Body of pancreas (tissue), 4 donors: ENCODE measurements around the gene BCR.

Experiments used
- CTCF ChIP-seq, 7 experiments: fragments of 450-650 bp in 4 of 7; fragments of 200-600 bp in 3 of 7; sonication (generic) in 3 of 7; IDR thresholded peaks; one replicate each; pipeline ENCODE4 v1.5.1; 2016 to 2019; ENCODE audit warnings: antibody characterized with exemption in 7 of 7
- POLR2A ChIP-seq, 3 donors: fragments of 450-650 bp; IDR thresholded peaks; one replicate each; pipeline ENCODE4 v1.6.1; 2016; ENCODE audit warnings: antibody characterized with exemption in 3 of 3, mild to moderate bottlenecking in 2 of 3

- TF ChIP-seq CTCF (IDR thresholded peaks at IDR 0.05) (no peak), POLR2A (IDR thresholded peaks at IDR 0.05) (no peak)
Observed at GRCh38 chr22:23225724-23226496, 45.6 kb downstream of the BCR start.
